PFSK-1 (cell line): ENCODE results near the gene ACTL6B.

Experiments
- FOXP2 ChIP-seq: optimal IDR thresholded peaks from 2 replicates; pipeline ENCODE3; 2011; ENCODE audit warnings: borderline replicate concordance, control low read depth, inconsistent platforms; ENCODE audit not compliant: insufficient read depth; ENCODE audit errors: extremely low read length, extremely low read depth
- POLR2AphosphoS5 ChIP-seq: IDR thresholded peaks from 2 replicates; pipeline ENCODE4 v1.6.1; 2012; ENCODE audit warnings: low read depth, mild to moderate bottlenecking, control low read depth, low read length, moderate library complexity
- SIN3A ChIP-seq: IDR thresholded peaks from 2 replicates; pipeline ENCODE4 v1.6.1; 2012; ENCODE audit warnings: mild to moderate bottlenecking, low read length, moderate library complexity, borderline replicate concordance; ENCODE audit not compliant: insufficient read depth
- TAF1 ChIP-seq: IDR thresholded peaks from 2 replicates; pipeline ENCODE4 v1.6.1; 2012; ENCODE audit warnings: low read length, control low read depth, borderline replicate concordance; ENCODE audit not compliant: insufficient read depth
- TF ChIP-seq, protein P1 (sequence below), 2 experiments: IDR thresholded peaks; 2 replicates each; pipeline versions ENCODE4 v1.6.1 to v1.8.0; 2011 to 2012; ENCODE audit warnings: low read depth in 2 of 2, low read length in 2 of 2, control low read depth in 1 of 2, inconsistent platforms in 1 of 2, mild to moderate bottlenecking in 1 of 2, moderate library complexity in 1 of 2; ENCODE audit not compliant: insufficient read depth in 1 of 2

Gene ACTL6B

GRCh38 chr7:100600730-100601038 lies 55.6 kb downstream of the ACTL6B start:
- TF ChIP-seq SIN3A (no peak), POLR2AphosphoS5 (no peak), FOXP2 (no peak), TAF1 (no peak)
- TF ChIP-seq, protein P1, sequence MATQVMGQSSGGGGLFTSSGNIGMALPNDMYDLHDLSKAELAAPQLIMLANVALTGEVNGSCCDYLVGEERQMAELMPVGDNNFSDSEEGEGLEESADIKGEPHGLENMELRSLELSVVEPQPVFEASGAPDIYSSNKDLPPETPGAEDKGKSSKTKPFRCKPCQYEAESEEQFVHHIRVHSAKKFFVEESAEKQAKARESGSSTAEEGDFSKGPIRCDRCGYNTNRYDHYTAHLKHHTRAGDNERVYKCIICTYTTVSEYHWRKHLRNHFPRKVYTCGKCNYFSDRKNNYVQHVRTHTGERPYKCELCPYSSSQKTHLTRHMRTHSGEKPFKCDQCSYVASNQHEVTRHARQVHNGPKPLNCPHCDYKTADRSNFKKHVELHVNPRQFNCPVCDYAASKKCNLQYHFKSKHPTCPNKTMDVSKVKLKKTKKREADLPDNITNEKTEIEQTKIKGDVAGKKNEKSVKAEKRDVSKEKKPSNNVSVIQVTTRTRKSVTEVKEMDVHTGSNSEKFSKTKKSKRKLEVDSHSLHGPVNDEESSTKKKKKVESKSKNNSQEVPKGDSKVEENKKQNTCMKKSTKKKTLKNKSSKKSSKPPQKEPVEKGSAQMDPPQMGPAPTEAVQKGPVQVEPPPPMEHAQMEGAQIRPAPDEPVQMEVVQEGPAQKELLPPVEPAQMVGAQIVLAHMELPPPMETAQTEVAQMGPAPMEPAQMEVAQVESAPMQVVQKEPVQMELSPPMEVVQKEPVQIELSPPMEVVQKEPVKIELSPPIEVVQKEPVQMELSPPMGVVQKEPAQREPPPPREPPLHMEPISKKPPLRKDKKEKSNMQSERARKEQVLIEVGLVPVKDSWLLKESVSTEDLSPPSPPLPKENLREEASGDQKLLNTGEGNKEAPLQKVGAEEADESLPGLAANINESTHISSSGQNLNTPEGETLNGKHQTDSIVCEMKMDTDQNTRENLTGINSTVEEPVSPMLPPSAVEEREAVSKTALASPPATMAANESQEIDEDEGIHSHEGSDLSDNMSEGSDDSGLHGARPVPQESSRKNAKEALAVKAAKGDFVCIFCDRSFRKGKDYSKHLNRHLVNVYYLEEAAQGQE (IDR thresholded peaks at IDR 0.05; ENCODE audit: insufficient read depth in 1 of 2, low read depth in 2 of 2, low read length in 2 of 2): no peak

DNA sequence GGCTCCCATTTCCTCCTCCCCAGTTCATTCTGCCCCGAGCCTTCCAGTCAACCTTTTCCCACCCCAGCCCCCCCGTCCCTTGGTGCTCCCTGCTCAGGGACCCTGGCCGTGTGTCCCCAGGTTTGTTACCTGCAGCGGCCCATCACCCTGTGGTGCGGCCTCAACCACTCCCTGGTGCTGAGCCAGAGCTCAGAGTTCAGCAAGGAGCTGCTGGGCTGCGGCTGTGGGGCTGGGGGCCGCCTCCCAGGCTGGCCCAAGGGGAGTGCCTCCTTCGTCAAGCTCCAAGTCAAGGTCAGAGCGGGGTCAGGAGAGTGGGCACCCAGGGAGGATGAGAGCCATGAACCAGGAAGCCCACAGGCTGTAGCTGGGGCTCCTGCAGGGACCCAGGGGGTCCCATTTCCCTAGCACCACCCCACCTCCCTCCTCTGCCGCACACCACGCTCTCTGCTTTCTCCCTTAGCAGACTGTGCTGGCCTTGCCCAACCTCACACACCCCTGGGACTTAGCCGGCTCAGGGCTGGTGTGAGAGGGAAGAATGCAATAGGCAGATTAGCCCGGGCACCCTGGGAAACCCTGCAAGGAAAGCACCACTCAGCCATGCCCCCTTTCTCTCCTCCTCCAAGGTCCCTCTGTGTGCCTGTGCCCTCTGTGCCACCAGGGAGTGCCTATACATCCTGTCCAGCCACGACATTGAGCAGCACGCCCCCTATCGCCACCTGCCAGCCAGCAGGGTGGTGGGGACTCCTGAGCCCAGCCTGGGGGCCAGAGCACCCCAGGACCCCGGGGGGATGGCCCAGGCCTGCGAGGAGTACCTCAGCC lies 56.1 kb downstream of the ACTL6B start:
- no peak for TF ChIP-seq FOXP2
- TF ChIP-seq POLR2AphosphoS5: no peak
- TF ChIP-seq TAF1: no peak
- TF ChIP-seq, protein P1 (IDR thresholded peaks at IDR 0.05; ENCODE audit: insufficient read depth in 1 of 2, low read depth in 2 of 2, low read length in 2 of 2): no peak
- no peak for TF ChIP-seq SIN3A

- TF ChIP-seq TAF1 (no peak), SIN3A (no peak), POLR2AphosphoS5 (no peak), FOXP2 (no peak)
- TF ChIP-seq, protein P1 (IDR thresholded peaks at IDR 0.05; ENCODE audit: insufficient read depth in 1 of 2, low read depth in 2 of 2, low read length in 2 of 2): no peak
These were observed 57.8 kb downstream of the ACTL6B start for GRCh38 chr7:100598425-100598824.

- TF ChIP-seq, protein P1 (IDR thresholded peaks at IDR 0.05; ENCODE audit: insufficient read depth in 1 of 2, low read depth in 2 of 2, low read length in 2 of 2): no peak
- TF ChIP-seq SIN3A (no peak), FOXP2 (no peak), POLR2AphosphoS5 (no peak), TAF1 (no peak)
These were observed 61.1 kb downstream of the ACTL6B start for GRCh38 chr7:100595188-100595587.
